HepG2 (cell line): Measurements from ENCODE around the gene KDM4B. TPM values are rescaled to one million over a fixed set of nuclear protein-coding genes. Genes with fewer than 3 reads are reported as not detected.

Source experiments
- AKAP8 ChIP-seq: sonication (generic); formaldehyde crosslinking; IDR thresholded peaks from 2 replicates; pipeline ENCODE4 v1.5.1; 2020; ENCODE audit warnings: mild to moderate bottlenecking, missing genetic modification reagents
- ARNTL ChIP-seq: sonication (generic); formaldehyde crosslinking; IDR thresholded peaks from 2 replicates; pipeline ENCODE4 v1.4.0; 2020; ENCODE audit warnings: mild to moderate bottlenecking, missing genetic modification reagents
- BATF2 ChIP-seq: sonication (generic); formaldehyde crosslinking; IDR thresholded peaks from 2 replicates; pipeline ENCODE4 v1.8.0; 2022; ENCODE audit warnings: mild to moderate bottlenecking, missing genetic modification reagents, moderate library complexity
- GPN1 ChIP-seq: sonication (generic); formaldehyde crosslinking; IDR thresholded peaks from 2 replicates; pipeline ENCODE4 v1.5.1; 2020; ENCODE audit warnings: missing genetic modification reagents, borderline replicate concordance
- HMGA1 ChIP-seq: sonication (generic); formaldehyde crosslinking; conservative IDR thresholded peaks from 2 replicates; pipeline ENCODE4 v1.4.0; 2020; ENCODE audit warnings: missing genetic modification reagents
- MED1 ChIP-seq: sonication (generic); formaldehyde crosslinking; IDR thresholded peaks from 2 replicates; pipeline ENCODE4 v1.4.0; 2020; ENCODE audit warnings: missing genetic modification reagents
- MEIS1 ChIP-seq: sonication (generic); formaldehyde crosslinking; IDR thresholded peaks from 2 replicates; pipeline ENCODE4 v1.9.0; 2021; ENCODE audit warnings: mild to moderate bottlenecking, missing genetic modification reagents, moderate library complexity, borderline replicate concordance
- NCOA1 ChIP-seq: sonication (generic); formaldehyde crosslinking; IDR thresholded peaks from 2 replicates; pipeline ENCODE4 v1.9.0; 2021; ENCODE audit warnings: missing genetic modification reagents
- NFRKB ChIP-seq: fragments of 450-650 bp; IDR thresholded peaks from 2 replicates; pipeline ENCODE4 v1.6.1; 2017
- PHF8 ChIP-seq: sonication (generic); formaldehyde crosslinking; IDR thresholded peaks from 2 replicates; pipeline ENCODE4 v1.5.0; 2020; ENCODE audit warnings: missing genetic modification reagents
- PITX1 ChIP-seq: sonication (generic); formaldehyde crosslinking; IDR thresholded peaks from 2 replicates; pipeline ENCODE4 v1.5.1; 2020; ENCODE audit warnings: mild to moderate bottlenecking, missing genetic modification reagents
- PLSCR1 ChIP-seq: sonication (generic); formaldehyde crosslinking; IDR thresholded peaks from 2 replicates; pipeline ENCODE4 v1.5.0; 2020; ENCODE audit warnings: missing genetic modification reagents, mild to moderate bottlenecking, borderline replicate concordance
- RFXANK ChIP-seq: IDR thresholded peaks from 2 replicates; pipeline ENCODE4 v1.6.1; 2016
- YEATS4 ChIP-seq: sonication (generic); formaldehyde crosslinking; IDR thresholded peaks from 2 replicates; pipeline ENCODE4 v1.4.0; 2020; ENCODE audit warnings: missing genetic modification reagents, borderline replicate concordance
- ZBTB2 ChIP-seq: sonication (generic); formaldehyde crosslinking; IDR thresholded peaks from 2 replicates; pipeline ENCODE4 v1.8.0; 2022; ENCODE audit warnings: low read depth, missing genetic modification reagents
- ZFX ChIP-seq: sonication (generic); formaldehyde crosslinking; IDR thresholded peaks from 2 replicates; pipeline ENCODE4 v1.4.0; 2020; ENCODE audit warnings: mild to moderate bottlenecking, low read depth, missing genetic modification reagents, moderate library complexity
- ZNF616 ChIP-seq: sonication (generic); formaldehyde crosslinking; IDR thresholded peaks from 2 replicates; pipeline ENCODE4 v1.5.0; 2020; ENCODE audit warnings: low read depth, mild to moderate bottlenecking, missing genetic modification reagents
- ZNF737 ChIP-seq: sonication (generic); formaldehyde crosslinking; IDR thresholded peaks from 2 replicates; pipeline ENCODE4 v1.5.0; 2020; ENCODE audit warnings: missing genetic modification reagents, mild to moderate bottlenecking, borderline replicate concordance
- ZNF768 ChIP-seq: sonication (generic); formaldehyde crosslinking; IDR thresholded peaks from 2 replicates; pipeline ENCODE4 v1.4.0; 2020; ENCODE audit warnings: missing genetic modification reagents
- ZZZ3 ChIP-seq: sonication (generic); formaldehyde crosslinking; IDR thresholded peaks from 2 replicates; pipeline ENCODE4 v1.4.0; 2020; ENCODE audit warnings: missing genetic modification reagents, mild to moderate bottlenecking, borderline replicate concordance
- polyA plus RNA-seq, 8 experiments: library from polyadenylated mRNA; depleted of rRNA in 3 of 8; stranded (reverse) in 7 of 8; unstranded in 1 of 8; fragments of >200 nt; fragmentation: Illumina TruSeq in 4 of 8; extraction: Trizol in 4 of 8; gene quantifications; 2 replicates each; pipeline versions ENCODE4 v1.2.1 to v1.2.3, GENCODE V29; 2011 to 2016; ENCODE audit warnings: low read depth in 4 of 8, missing spikeins in 1 of 8, mixed read lengths in 1 of 8; ENCODE audit not compliant: insufficient read depth in 1 of 8
- total RNA-seq, 5 experiments: library from RNA; depleted of rRNA; stranded (reverse); fragments of >200 nt; fragmentation: Illumina TruSeq; extraction: Trizol; gene quantifications; 2 replicates each; pipeline ENCODE4 v1.2.3, GENCODE V29; 2016; ENCODE audit warnings: low read depth in 1 of 5
- TF ChIP-seq, protein P1 (sequence below): sonication (generic); formaldehyde crosslinking; IDR thresholded peaks from 2 replicates; pipeline ENCODE4 v1.4.0; 2020; ENCODE audit warnings: missing genetic modification reagents
- TF ChIP-seq, protein P2 (sequence below): sonication (generic); formaldehyde crosslinking; IDR thresholded peaks from 2 replicates; pipeline ENCODE4 v1.5.1; 2020; ENCODE audit warnings: missing genetic modification reagents, mild to moderate bottlenecking, borderline replicate concordance

Gene KDM4B
- total and polyA plus RNA-seq, 2 of the 13 experiments (the other 11 are each of a cell fraction or from before 2014, with no cell fraction given) = 4.9 to 14.6 TPM

DNA sequence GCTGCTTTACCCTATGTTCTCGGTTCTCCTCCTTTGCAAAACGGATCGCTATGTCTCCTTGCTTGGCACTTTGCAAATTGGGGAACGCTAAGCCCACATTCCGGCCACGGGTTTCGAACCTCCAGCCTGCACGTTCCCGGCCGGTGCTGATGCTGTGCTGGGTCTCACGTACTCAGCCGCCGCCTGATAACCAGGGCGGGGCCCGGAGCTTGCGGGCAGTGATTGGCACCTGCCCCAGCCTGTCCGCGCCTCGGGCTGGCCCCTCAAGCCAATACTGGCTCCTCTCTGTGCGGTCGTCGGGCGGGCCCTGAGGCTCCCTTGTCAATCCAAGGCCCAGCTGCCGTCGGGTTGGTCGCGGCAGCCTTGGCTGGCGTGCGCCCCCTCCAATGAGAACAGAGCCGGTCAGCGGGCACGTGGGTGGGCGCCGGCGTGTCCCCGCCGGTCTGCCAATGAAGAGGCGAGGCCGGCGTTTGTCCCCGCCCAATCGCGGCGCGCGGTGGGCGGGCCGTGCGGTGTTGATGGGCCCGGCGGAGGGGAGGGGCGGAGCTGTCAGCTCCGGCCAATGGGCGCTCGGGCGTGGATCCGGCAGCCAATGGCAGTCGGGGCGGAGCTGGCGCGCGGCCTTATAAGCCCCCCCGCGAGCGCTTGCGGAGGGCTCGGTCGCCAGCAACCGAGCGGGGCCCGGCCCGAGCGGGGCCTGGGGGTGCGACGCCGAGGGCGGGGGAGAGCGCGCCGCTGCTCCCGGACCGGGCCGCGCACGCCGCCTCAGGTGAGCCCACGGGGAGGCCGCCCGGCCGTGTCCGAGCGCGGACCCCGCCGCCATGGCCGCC, at the start of gene KDM4B (continued):
- TF ChIP-seq, protein P1, sequence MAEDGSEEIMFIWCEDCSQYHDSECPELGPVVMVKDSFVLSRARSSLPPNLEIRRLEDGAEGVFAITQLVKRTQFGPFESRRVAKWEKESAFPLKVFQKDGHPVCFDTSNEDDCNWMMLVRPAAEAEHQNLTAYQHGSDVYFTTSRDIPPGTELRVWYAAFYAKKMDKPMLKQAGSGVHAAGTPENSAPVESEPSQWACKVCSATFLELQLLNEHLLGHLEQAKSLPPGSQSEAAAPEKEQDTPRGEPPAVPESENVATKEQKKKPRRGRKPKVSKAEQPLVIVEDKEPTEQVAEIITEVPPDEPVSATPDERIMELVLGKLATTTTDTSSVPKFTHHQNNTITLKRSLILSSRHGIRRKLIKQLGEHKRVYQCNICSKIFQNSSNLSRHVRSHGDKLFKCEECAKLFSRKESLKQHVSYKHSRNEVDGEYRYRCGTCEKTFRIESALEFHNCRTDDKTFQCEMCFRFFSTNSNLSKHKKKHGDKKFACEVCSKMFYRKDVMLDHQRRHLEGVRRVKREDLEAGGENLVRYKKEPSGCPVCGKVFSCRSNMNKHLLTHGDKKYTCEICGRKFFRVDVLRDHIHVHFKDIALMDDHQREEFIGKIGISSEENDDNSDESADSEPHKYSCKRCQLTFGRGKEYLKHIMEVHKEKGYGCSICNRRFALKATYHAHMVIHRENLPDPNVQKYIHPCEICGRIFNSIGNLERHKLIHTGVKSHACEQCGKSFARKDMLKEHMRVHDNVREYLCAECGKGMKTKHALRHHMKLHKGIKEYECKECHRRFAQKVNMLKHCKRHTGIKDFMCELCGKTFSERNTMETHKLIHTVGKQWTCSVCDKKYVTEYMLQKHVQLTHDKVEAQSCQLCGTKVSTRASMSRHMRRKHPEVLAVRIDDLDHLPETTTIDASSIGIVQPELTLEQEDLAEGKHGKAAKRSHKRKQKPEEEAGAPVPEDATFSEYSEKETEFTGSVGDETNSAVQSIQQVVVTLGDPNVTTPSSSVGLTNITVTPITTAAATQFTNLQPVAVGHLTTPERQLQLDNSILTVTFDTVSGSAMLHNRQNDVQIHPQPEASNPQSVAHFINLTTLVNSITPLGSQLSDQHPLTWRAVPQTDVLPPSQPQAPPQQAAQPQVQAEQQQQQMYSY = no peak
- TF ChIP-seq ZNF768 (CRISPR knock-in tag) (peak; percentile 72; the same call in 1 of the 2 replicates), MED1 (CRISPR knock-in tag) (0 out of 2 replicates have a peak, but pooled peaks have one; percentile 19), ZBTB2 (CRISPR knock-in tag) (peak; percentile 54; the same call in 1 of the 2 replicates), MEIS1 (peak; percentile 73), ZNF737 (CRISPR knock-in tag) (no peak), PHF8 (CRISPR knock-in tag) (peak; percentile 40), NCOA1 (CRISPR knock-in tag) (no peak), YEATS4 (CRISPR knock-in tag) (peak; percentile 31; the same call in 1 of the 2 replicates), ZFX (CRISPR knock-in tag) (peak; percentile 60), AKAP8 (CRISPR knock-in tag) (peak; percentile 54; the same call in 1 of the 2 replicates), RFXANK (peak; percentile 72; the same call in 1 of the 2 replicates), BATF2 (CRISPR knock-in tag) (no peak), PLSCR1 (CRISPR knock-in tag) (no peak), ZNF616 (CRISPR knock-in tag) (no peak), GPN1 (CRISPR knock-in tag) (no peak), ZZZ3 (no peak), NFRKB (no peak), HMGA1 (no peak), PITX1 (peak; percentile 59), ARNTL (CRISPR knock-in tag) (peak; percentile 70)
- TF ChIP-seq, protein P2, sequence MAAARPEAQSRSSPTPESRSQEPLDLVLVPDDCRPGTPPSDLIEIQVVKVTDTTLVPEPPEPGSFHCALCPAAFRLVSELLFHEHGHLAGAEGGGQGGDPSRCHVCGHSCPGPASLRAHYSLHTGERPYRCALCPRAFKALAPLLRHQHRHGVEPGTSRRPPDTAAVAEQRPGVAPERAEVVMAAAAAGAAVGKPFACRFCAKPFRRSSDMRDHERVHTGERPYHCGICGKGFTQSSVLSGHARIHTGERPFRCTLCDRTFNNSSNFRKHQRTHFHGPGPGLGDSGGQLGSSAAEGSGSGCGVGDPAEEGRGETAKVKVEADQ (CRISPR knock-in tag) = no peak; the same call in 1 of the 2 replicates
